Measurements from ENCODE around the gene PEPD.

- TF ChIP-seq TAF1 (IDR thresholded peaks at IDR 0.05; ENCODE audit: borderline replicate concordance, insufficient read depth, low read length) (no peak), POLR2AphosphoS5 (IDR thresholded peaks at IDR 0.05; ENCODE audit: low read depth, low read length) (no peak), SIN3A (IDR thresholded peaks at IDR 0.05; ENCODE audit: borderline replicate concordance, insufficient read depth, low read length) (no peak), FOXP2 (optimal IDR thresholded peaks at IDR 0.05; ENCODE audit: borderline replicate concordance, extremely low read depth, extremely low read length, insufficient read depth) (no peak)
- TF ChIP-seq, protein P1, sequence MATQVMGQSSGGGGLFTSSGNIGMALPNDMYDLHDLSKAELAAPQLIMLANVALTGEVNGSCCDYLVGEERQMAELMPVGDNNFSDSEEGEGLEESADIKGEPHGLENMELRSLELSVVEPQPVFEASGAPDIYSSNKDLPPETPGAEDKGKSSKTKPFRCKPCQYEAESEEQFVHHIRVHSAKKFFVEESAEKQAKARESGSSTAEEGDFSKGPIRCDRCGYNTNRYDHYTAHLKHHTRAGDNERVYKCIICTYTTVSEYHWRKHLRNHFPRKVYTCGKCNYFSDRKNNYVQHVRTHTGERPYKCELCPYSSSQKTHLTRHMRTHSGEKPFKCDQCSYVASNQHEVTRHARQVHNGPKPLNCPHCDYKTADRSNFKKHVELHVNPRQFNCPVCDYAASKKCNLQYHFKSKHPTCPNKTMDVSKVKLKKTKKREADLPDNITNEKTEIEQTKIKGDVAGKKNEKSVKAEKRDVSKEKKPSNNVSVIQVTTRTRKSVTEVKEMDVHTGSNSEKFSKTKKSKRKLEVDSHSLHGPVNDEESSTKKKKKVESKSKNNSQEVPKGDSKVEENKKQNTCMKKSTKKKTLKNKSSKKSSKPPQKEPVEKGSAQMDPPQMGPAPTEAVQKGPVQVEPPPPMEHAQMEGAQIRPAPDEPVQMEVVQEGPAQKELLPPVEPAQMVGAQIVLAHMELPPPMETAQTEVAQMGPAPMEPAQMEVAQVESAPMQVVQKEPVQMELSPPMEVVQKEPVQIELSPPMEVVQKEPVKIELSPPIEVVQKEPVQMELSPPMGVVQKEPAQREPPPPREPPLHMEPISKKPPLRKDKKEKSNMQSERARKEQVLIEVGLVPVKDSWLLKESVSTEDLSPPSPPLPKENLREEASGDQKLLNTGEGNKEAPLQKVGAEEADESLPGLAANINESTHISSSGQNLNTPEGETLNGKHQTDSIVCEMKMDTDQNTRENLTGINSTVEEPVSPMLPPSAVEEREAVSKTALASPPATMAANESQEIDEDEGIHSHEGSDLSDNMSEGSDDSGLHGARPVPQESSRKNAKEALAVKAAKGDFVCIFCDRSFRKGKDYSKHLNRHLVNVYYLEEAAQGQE (IDR thresholded peaks at IDR 0.05; ENCODE audit: insufficient read depth in 1 of 2, low read depth in 2 of 2, low read length in 2 of 2) = no peak
These were observed 119.0 kb downstream of the PEPD start for GRCh38 chr19:33402421-33403220.

Measured in PFSK-1 (cell line).